GM19324 (cell line): Measurements from ENCODE around the gene SLC35G2.
"Not testable (repeated sequence)": the region's sequence is repeated elsewhere in the genome, so short reads cannot be mapped to it uniquely, and the experiment has no call there.

Source experiments
- ATAC-seq: cut with Tn5 transposase; IDR thresholded peaks from one replicate; pipeline ENCODE4 v1.9.1; 2021; ENCODE audit warnings: mild to moderate bottlenecking, moderate library complexity; ENCODE audit not compliant: unreplicated experiment, low FRiP score

The SLC35G2 gene

GRCh38 chr3:136818769-136819391, at the start of gene SLC35G2:
Gene SLC35G2 (plus strand): TSS chr3:136819126. CDS start chr3:136854461, 35,335 bp downstream.
- no peak for ATAC-seq

GRCh38 chr3:136772709-136773108, 46.2 kb upstream of the SLC35G2 start:
- no peak for ATAC-seq

- ATAC-seq, result no peak
Observed at GRCh38 chr3:136778865-136779264, 40.1 kb upstream of the SLC35G2 start.

- no peak for ATAC-seq
Observed at GRCh38 chr3:136780741-136781140, 38.2 kb upstream of the SLC35G2 start.

- ATAC-seq, result no peak
Observed at GRCh38 chr3:136783708-136784191, 35.2 kb upstream of the SLC35G2 start.

GRCh38 chr3:136787349-136787748, 31.6 kb upstream of the SLC35G2 start:
- ATAC-seq, result peak; percentile 89

GRCh38 chr3:136788154-136788553, 30.8 kb upstream of the SLC35G2 start:
- no peak for ATAC-seq

- ATAC-seq, result no peak
Observed at GRCh38 chr3:136789976-136790375, 28.9 kb upstream of the SLC35G2 start.

GRCh38 chr3:136790786-136791185, 28.1 kb upstream of the SLC35G2 start:
- no peak for ATAC-seq

GRCh38 chr3:136792556-136793330, 26.2 kb upstream of the SLC35G2 start:
- no peak for ATAC-seq

- ATAC-seq, result not testable (repeated sequence)
Observed at GRCh38 chr3:136801146-136801545, 17.8 kb upstream of the SLC35G2 start.

- ATAC-seq, result no peak
Observed at GRCh38 chr3:136802481-136802996, 16.4 kb upstream of the SLC35G2 start.

- ATAC-seq, result no peak
Observed at GRCh38 chr3:136804141-136804540, 14.8 kb upstream of the SLC35G2 start.

- ATAC-seq, result no peak
Observed at GRCh38 chr3:136804813-136805212, 14.1 kb upstream of the SLC35G2 start.

GRCh38 chr3:136805795-136806194, 13.1 kb upstream of the SLC35G2 start:
- ATAC-seq, result no peak

- ATAC-seq, result no peak
Observed at GRCh38 chr3:136811701-136812100, 7.2 kb upstream of the SLC35G2 start.

GRCh38 chr3:136817448-136817847, 1.5 kb upstream of the SLC35G2 start:
- ATAC-seq, result no peak

GRCh38 chr3:136818191-136818768, 646 bp upstream of the SLC35G2 start:
- no peak for ATAC-seq

GRCh38 chr3:136819392-136819730, 435 bp downstream of the SLC35G2 start:
- ATAC-seq, result no peak

GRCh38 chr3:136819731-136820679, 1.1 kb downstream of the SLC35G2 start:
- ATAC-seq, result no peak
